ENCODE data around the gene OSTF1.

Gene OSTF1

GRCh38 chr9:75170898-75171360, 82.6 kb downstream of the OSTF1 start:
- Mint-ChIP-seq H3K36me3 (peaks cover 45% of the 10 kb centered on the region), H3K27ac (peak overlapping the region; percentile 85), H3K27me3 (no peaks in the 10 kb centered on the region), H3K4me1 (peaks cover 53% of the 10 kb centered on the region), H3K9me3 (peaks cover 15% of the 10 kb centered on the region), H3K4me3 (no peak overlapping the region)
- CTCF ChIA-PET: interaction anchor here (1.0 to 4.6 kb wide), 3 partner anchors 14 to 83 kb away, joined by 4 to 22 read pairs (median 5); partner anchors contain the start of genes NMRK1 and OSTF1
- no peak for DNase-seq

- H3K9me3 Mint-ChIP-seq: no peaks in the 10 kb centered on the region
- CTCF ChIA-PET: interaction anchor here (3.2 kb wide), 1 partner anchor 10 kb away, joined by 14 read pairs; no protein-coding TSS in a partner anchor
- no peaks in the 10 kb centered on the region for H3K27me3 Mint-ChIP-seq
- H3K36me3 Mint-ChIP-seq: peaks cover 12% of the 10 kb centered on the region
- no peak for DNase-seq
- H3K4me1 Mint-ChIP-seq: peaks cover 15% of the 10 kb centered on the region
- no peak overlapping the region for H3K27ac Mint-ChIP-seq
- no peak overlapping the region for H3K4me3 Mint-ChIP-seq
Observed at GRCh38 chr9:75175395-75175794, 87.1 kb downstream of the OSTF1 start.

GRCh38 chr9:75176037-75176436, 87.7 kb downstream of the OSTF1 start:
- Mint-ChIP-seq H3K4me3 (no peak overlapping the region), H3K4me1 (peaks cover 9% of the 10 kb centered on the region), H3K27me3 (no peaks in the 10 kb centered on the region), H3K36me3 (peaks cover 9% of the 10 kb centered on the region), H3K27ac (no peak overlapping the region), H3K9me3 (no peaks in the 10 kb centered on the region)
- CTCF ChIA-PET: interaction anchor here (3.2 kb wide), 1 partner anchor 9 kb away, joined by 14 read pairs; no protein-coding TSS in a partner anchor
- no peak for DNase-seq

GRCh38 chr9:75181750-75182149, 93.4 kb downstream of the OSTF1 start:
- H3K27me3 Mint-ChIP-seq: no peaks in the 10 kb centered on the region
- H3K4me3 Mint-ChIP-seq: no peak overlapping the region
- H3K4me1 Mint-ChIP-seq: peaks cover 20% of the 10 kb centered on the region
- H3K9me3 Mint-ChIP-seq: no peaks in the 10 kb centered on the region
- CTCF ChIA-PET: no interaction called here
- no peak for DNase-seq
- no peak overlapping the region for H3K27ac Mint-ChIP-seq
- peaks cover 8% of the 10 kb centered on the region for H3K36me3 Mint-ChIP-seq

GRCh38 chr9:75183306-75183705, 95.0 kb downstream of the OSTF1 start:
- Mint-ChIP-seq H3K4me3 (no peak overlapping the region), H3K9me3 (no peaks in the 10 kb centered on the region), H3K27ac (no peak overlapping the region), H3K4me1 (peaks cover 23% of the 10 kb centered on the region), H3K27me3 (peaks cover 4% of the 10 kb centered on the region), H3K36me3 (peaks cover 8% of the 10 kb centered on the region)
- CTCF ChIA-PET: interaction anchor here (0.7 kb wide), 1 partner anchor 18 kb away, joined by 3 read pairs; no protein-coding TSS in a partner anchor
- no peak for DNase-seq

- CTCF ChIA-PET: interaction anchor here (1.1 to 2.6 kb wide), 9 partner anchors 9 to 410 kb away, joined by 3 to 22 read pairs (median 4); no protein-coding TSS in a partner anchor
- peaks cover 8% of the 10 kb centered on the region for H3K36me3 Mint-ChIP-seq
- no peak overlapping the region for H3K4me3 Mint-ChIP-seq
- no peaks in the 10 kb centered on the region for H3K9me3 Mint-ChIP-seq
- H3K4me1 Mint-ChIP-seq: peaks cover 24% of the 10 kb centered on the region
- no peak overlapping the region for H3K27ac Mint-ChIP-seq
- no peak for DNase-seq
- H3K27me3 Mint-ChIP-seq: peaks cover 4% of the 10 kb centered on the region
Observed at GRCh38 chr9:75184471-75184870, 96.2 kb downstream of the OSTF1 start.

GRCh38 chr9:75185585-75186170, 97.4 kb downstream of the OSTF1 start:
- no peaks in the 10 kb centered on the region for H3K9me3 Mint-ChIP-seq
- CTCF ChIA-PET: interaction anchor here (0.7 to 2.6 kb wide), 21 partner anchors 9 to 412 kb away, joined by 3 to 22 read pairs (median 3); partner anchors contain the start of genes NMRK1 and OSTF1
- H3K36me3 Mint-ChIP-seq: peaks cover 8% of the 10 kb centered on the region
- no peak overlapping the region for H3K4me3 Mint-ChIP-seq
- DNase-seq: peak; percentile 62
- no peak overlapping the region for H3K27ac Mint-ChIP-seq
- peaks cover 24% of the 10 kb centered on the region for H3K4me1 Mint-ChIP-seq
- H3K27me3 Mint-ChIP-seq: peaks cover 4% of the 10 kb centered on the region

GRCh38 chr9:75186767-75187380, 98.6 kb downstream of the OSTF1 start:
- CTCF ChIA-PET: interaction anchor here (0.6 to 1.1 kb wide), 3 partner anchors 8 to 217 kb away, joined by 3 to 4 read pairs (median 3); no protein-coding TSS in a partner anchor
- H3K9me3 Mint-ChIP-seq: no peaks in the 10 kb centered on the region
- peaks cover 4% of the 10 kb centered on the region for H3K27me3 Mint-ChIP-seq
- peaks cover 24% of the 10 kb centered on the region for H3K4me1 Mint-ChIP-seq
- no peak for DNase-seq
- H3K4me3 Mint-ChIP-seq: no peak overlapping the region
- H3K36me3 Mint-ChIP-seq: peaks cover 6% of the 10 kb centered on the region
- no peak overlapping the region for H3K27ac Mint-ChIP-seq

GRCh38 chr9:75188756-75189155, 100.4 kb downstream of the OSTF1 start:
- H3K4me1 Mint-ChIP-seq: peaks cover 24% of the 10 kb centered on the region
- H3K27me3 Mint-ChIP-seq: peaks cover 4% of the 10 kb centered on the region
- no peaks in the 10 kb centered on the region for H3K9me3 Mint-ChIP-seq
- CTCF ChIA-PET: no interaction called here
- H3K27ac Mint-ChIP-seq: no peak overlapping the region
- peaks cover 3% of the 10 kb centered on the region for H3K36me3 Mint-ChIP-seq
- no peak for DNase-seq
- H3K4me3 Mint-ChIP-seq: no peak overlapping the region

- H3K27me3 Mint-ChIP-seq: peaks cover 4% of the 10 kb centered on the region
- no peaks in the 10 kb centered on the region for H3K36me3 Mint-ChIP-seq
- CTCF ChIA-PET: no interaction called here
- no peak for DNase-seq
- H3K9me3 Mint-ChIP-seq: no peaks in the 10 kb centered on the region
- no peak overlapping the region for H3K4me3 Mint-ChIP-seq
- H3K4me1 Mint-ChIP-seq: peaks cover 9% of the 10 kb centered on the region
- H3K27ac Mint-ChIP-seq: no peak overlapping the region
Observed at GRCh38 chr9:75190762-75191161, 102.4 kb downstream of the OSTF1 start.

Data from activated naive CD4-positive, alpha-beta T cell treated with anti-CD3 and anti-CD28 coated beads, Interleukin-2, amount 10 ng/mL, durations not matched to agents 7 days and 5 days (primary cell).